VCaP (cell line): ENCODE results near the gene PDE4D.

Experiments
- H3K27ac ChIP-seq: fragments of 450-650 bp; 2 replicates; pipeline ENCODE4 v1.5.1; 2017
- TF ChIP-seq, protein P1 (sequence below): fragments of 450-650 bp; conservative IDR thresholded peaks from 2 replicates; pipeline ENCODE4 v1.5.1; 2017; ENCODE audit warnings: mild to moderate bottlenecking, moderate library complexity

PDE4D gene

GRCh38 chr5:59238126-59238902 is 655.2 kb downstream of the PDE4D start:
- no peak overlapping the region for H3K27ac ChIP-seq
- TF ChIP-seq, protein P1, sequence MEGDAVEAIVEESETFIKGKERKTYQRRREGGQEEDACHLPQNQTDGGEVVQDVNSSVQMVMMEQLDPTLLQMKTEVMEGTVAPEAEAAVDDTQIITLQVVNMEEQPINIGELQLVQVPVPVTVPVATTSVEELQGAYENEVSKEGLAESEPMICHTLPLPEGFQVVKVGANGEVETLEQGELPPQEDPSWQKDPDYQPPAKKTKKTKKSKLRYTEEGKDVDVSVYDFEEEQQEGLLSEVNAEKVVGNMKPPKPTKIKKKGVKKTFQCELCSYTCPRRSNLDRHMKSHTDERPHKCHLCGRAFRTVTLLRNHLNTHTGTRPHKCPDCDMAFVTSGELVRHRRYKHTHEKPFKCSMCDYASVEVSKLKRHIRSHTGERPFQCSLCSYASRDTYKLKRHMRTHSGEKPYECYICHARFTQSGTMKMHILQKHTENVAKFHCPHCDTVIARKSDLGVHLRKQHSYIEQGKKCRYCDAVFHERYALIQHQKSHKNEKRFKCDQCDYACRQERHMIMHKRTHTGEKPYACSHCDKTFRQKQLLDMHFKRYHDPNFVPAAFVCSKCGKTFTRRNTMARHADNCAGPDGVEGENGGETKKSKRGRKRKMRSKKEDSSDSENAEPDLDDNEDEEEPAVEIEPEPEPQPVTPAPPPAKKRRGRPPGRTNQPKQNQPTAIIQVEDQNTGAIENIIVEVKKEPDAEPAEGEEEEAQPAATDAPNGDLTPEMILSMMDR = no peak

GRCh38 chr5:59236986-59237385 is 656.5 kb downstream of the PDE4D start:
- TF ChIP-seq, protein P1 = no peak
- no peak overlapping the region for H3K27ac ChIP-seq

DNA sequence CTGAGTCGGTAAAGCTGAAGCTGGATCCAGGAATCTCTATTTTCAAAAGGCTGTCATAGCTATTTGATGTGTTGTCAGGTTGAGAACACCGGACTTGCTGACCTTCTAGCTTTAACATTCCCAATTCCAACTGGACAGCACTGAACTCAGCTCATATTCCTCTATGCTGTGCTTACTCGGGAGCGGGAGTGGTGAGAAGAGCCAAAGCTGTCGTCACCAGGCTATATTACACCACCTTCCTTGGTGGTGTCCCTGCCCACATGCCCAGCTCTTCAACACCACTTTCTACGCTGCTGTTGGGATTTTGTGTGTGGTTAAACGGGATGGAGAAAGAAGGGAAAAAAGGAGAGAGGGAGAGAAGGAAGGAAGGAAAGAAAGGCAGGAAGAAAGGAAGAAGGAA is 657.1 kb downstream of the PDE4D start:
- TF ChIP-seq, protein P1 = no peak
- H3K27ac ChIP-seq = no peak overlapping the region

DNA sequence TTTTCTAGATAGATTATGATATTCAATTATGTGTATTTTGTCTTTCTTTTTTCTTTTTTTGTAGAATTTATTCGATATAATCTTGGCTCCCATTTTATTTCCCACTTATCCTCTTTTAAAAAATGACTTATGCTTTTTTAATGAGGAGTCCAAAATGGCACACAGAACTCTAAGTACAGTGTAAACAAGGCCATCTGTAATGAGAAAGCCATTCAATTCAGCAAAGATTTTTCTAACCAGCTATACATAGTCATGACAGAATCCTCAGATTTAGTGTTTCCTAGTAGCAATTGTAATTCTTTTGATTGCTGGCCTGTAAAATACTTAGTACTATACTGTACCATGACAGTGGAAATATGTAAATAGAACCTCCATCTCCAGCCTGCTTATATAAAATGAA is 659.3 kb downstream of the PDE4D start:
- TF ChIP-seq, protein P1 = no peak
- H3K27ac ChIP-seq = no peak overlapping the region

DNA sequence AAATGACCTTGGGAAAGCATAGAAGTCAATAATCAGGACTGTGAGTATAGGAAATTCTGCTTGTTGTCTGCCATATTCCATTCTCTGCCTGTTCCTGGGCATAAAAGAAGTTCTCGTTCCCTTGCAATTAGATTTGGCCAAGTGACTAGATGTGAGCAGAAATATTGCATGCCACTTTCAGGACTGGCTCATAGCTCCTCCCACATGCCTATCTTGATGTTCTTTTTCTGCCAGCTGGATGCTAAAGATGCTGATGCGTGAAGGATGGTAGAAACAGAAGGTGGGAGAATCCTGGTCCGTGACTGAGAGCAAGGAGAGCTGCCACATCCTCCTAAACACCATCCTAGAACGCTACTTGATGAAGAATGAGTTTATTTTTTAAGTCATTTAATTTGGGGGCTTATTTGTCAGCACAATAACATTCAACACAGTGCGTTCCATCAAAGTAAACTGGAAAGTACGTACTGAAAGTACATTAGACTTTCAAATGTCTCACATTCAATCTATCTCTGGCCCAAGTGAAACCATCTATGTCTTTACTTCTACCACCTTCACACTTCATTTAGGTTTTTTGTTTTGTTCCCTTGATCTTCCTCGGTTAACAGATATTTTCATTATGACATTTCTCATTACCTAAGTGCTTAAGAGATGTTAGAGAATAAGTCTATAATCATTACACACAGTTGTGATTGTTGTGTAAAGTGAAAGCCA is 662.1 kb downstream of the PDE4D start:
- H3K27ac ChIP-seq = peak overlapping the region; percentile 20; the same call in 1 of the 2 replicates
- TF ChIP-seq, protein P1 = no peak

GRCh38 chr5:59222687-59223511 is 670.6 kb downstream of the PDE4D start:
- H3K27ac ChIP-seq = peak overlapping the region; percentile 46
- TF ChIP-seq, protein P1 = no peak

GRCh38 chr5:59221769-59222168 is 671.8 kb downstream of the PDE4D start:
- H3K27ac ChIP-seq = no peak overlapping the region

More at GRCh38 chr5:59221769-59222168, 671.8 kb downstream of the PDE4D start:
- TF ChIP-seq, protein P1 = no peak
